GM12878 (cell line): ENCODE results near the gene MYBL2. TPM values are rescaled to one million over a fixed set of nuclear protein-coding genes. Genes with fewer than 3 reads are reported as not detected.
A peak's percentile ranks its signal among the peaks of the same experiment; 100 is the strongest.

Experiments
- ATAC-seq: fragments of 200-7000 bp; cut with Tn5 transposase; 3 replicates; pipeline ENCODE4 v1.9.1; 2020; ENCODE audit warnings: mild to moderate bottlenecking, moderate library complexity
- Bru-seq: library from RNA; stranded (reverse); fragments of 400-500 nt; gene quantifications from one replicate; lab custom pipeline; 2021; lab: Mats Ljungman, UMichigan
- BruChase-seq, 2 experiments: library from RNA; stranded (reverse); fragments of 400-500 nt; gene quantifications; one replicate each; lab custom pipeline; 2021; lab: Mats Ljungman, UMichigan
- BruUV-seq: library from RNA; stranded (reverse); fragments of 400-500 nt; replicated peaks from 2 replicates; lab custom pipeline; 2021; lab: Mats Ljungman, UMichigan
- CTCF ChIA-PET: fragments of 300-600 bp; sonication (Branson Sonifier 250); formaldehyde crosslinking; extraction: SDS; loops from one replicate; lab custom pipeline; 2021; ENCODE audit warnings: inconsistent platforms; lab: Yijun Ruan, JAX
- POLR2A ChIA-PET: fragments of 350-600 bp; formaldehyde crosslinking; extraction: SDS; loops from one replicate; lab custom pipeline; 2021; ENCODE audit warnings: inconsistent platforms; lab: Charles Lee
- RAD21 ChIA-PET: fragments of 300-600 bp; sonication (Branson Sonifier 250); formaldehyde crosslinking; loops from one replicate; lab custom pipeline; 2023; ENCODE audit warnings: antibody characterized with exemption; ENCODE audit not compliant: unreplicated experiment; lab: Charles Lee
- SMC1A ChIA-PET: fragments of 300-600 bp; sonication (Branson Sonifier 250); formaldehyde crosslinking; loops from one replicate; lab custom pipeline; 2023; ENCODE audit not compliant: unreplicated experiment, uncharacterized antibody; lab: Charles Lee
- DNase-seq: peaks from one replicate; pipeline ENCODE4 v3.0.0-alpha.2; 2011; ENCODE audit warnings: low read depth, low spot score
- FAIRE-seq: peaks from 3 replicates; lab custom pipeline; 2011; peaks lifted over from hg19 to GRCh38; lab: Jason Lieb, UNC
- H2AFZ ChIP-seq: 2 replicates; pipeline ENCODE4 v1.6.0; 2011; ENCODE audit warnings: low read depth, low read length, control low read depth; ENCODE audit not compliant: control insufficient read depth
- H3K27ac ChIP-seq: 2 replicates; pipeline ENCODE4 v1.5.1; 2011; ENCODE audit warnings: control low read depth; ENCODE audit not compliant: control insufficient read depth, insufficient read depth
- H3K27me3 ChIP-seq, 2 experiments: replicated peaks in 1 of 2; 2 replicates each; pipeline versions ENCODE4 v1.6.0 to v1.6.1; 2011; ENCODE audit warnings: low read length in 1 of 2; ENCODE audit not compliant: control insufficient read depth in 2 of 2, insufficient read depth in 2 of 2
- H3K36me3 ChIP-seq, 2 experiments: 2 replicates each; pipeline ENCODE4 v1.5.1; 2011; ENCODE audit warnings: low read length in 1 of 2; ENCODE audit not compliant: control insufficient read depth in 2 of 2, insufficient read depth in 2 of 2
- H3K4me1 ChIP-seq: 2 replicates; pipeline ENCODE4 v1.6.1; 2011; ENCODE audit warnings: mild to moderate bottlenecking, low read length, moderate library complexity, mixed read lengths; ENCODE audit not compliant: control insufficient read depth, insufficient read depth
- H3K4me2 ChIP-seq: 2 replicates; pipeline ENCODE4 v1.6.0; 2011; ENCODE audit warnings: control low read depth; ENCODE audit not compliant: control insufficient read depth, insufficient read depth
- H3K4me3 ChIP-seq: fragments of 200-600 bp; sonication (generic); 2 replicates; pipeline ENCODE4 v1.5.1; 2016
- H3K79me2 ChIP-seq: 2 replicates; pipeline ENCODE4 v1.6.0; 2011; ENCODE audit warnings: low read length; ENCODE audit not compliant: control insufficient read depth, insufficient read depth
- H3K9ac ChIP-seq: 2 replicates; pipeline ENCODE4 v1.8.0; 2011; ENCODE audit warnings: low read length, control low read depth, mixed read lengths; ENCODE audit not compliant: control insufficient read depth, insufficient read depth
- H3K9me3 ChIP-seq: replicated peaks from 3 replicates; pipeline ENCODE4 v1.5.1; 2011; ENCODE audit warnings: mild to moderate bottlenecking, low read length; ENCODE audit not compliant: control insufficient read depth, insufficient read depth
- H4K20me1 ChIP-seq: 2 replicates; pipeline ENCODE4 v1.6.0; 2011; ENCODE audit not compliant: control insufficient read depth, insufficient read depth
- BHLHE40 ChIP-seq, 2 experiments: fragments of 450-650 bp in 1 of 2; IDR thresholded peaks; 2 replicates each; pipeline ENCODE4 v1.6.1; 2011 to 2017; ENCODE audit warnings: low read depth in 2 of 2, borderline replicate concordance in 1 of 2, improper control_type of control experiment in 1 of 2, low read length in 1 of 2, mild to moderate bottlenecking in 1 of 2
- CHD2 ChIP-seq: IDR thresholded peaks from 2 replicates; pipeline ENCODE4 v1.6.1; 2011; ENCODE audit warnings: low read depth, low read length, improper control_type of control experiment, borderline replicate concordance
- CHD4 ChIP-seq: fragments of 200-600 bp; sonication (generic); IDR thresholded peaks from 2 replicates; pipeline ENCODE4 v1.6.1; 2016; ENCODE audit warnings: mild to moderate bottlenecking
- CREM ChIP-seq: IDR thresholded peaks from 2 replicates; pipeline ENCODE4 v1.6.1; 2014; ENCODE audit warnings: antibody characterized with exemption, low read depth
- EGR1 ChIP-seq, 2 experiments: IDR thresholded peaks; 1 replicate in 1 of 2; 2 replicates in 1 of 2; pipeline ENCODE4 v1.6.1; 2011 to 2012; ENCODE audit warnings: low read depth in 2 of 2, low read length in 2 of 2, borderline replicate concordance in 1 of 2, mild to moderate bottlenecking in 1 of 2, moderate library complexity in 1 of 2
- IKZF1 ChIP-seq: fragments of 450-650 bp; conservative IDR thresholded peaks from 2 replicates; pipeline ENCODE4 v1.6.1; 2017; ENCODE audit warnings: antibody characterized with exemption, mild to moderate bottlenecking
- MEF2A ChIP-seq: IDR thresholded peaks from 2 replicates; pipeline ENCODE4 v1.6.1; 2011; ENCODE audit warnings: low read depth, mild to moderate bottlenecking, low read length, moderate library complexity; ENCODE audit not compliant: insufficient read depth
- MXI1 ChIP-seq: fragments of 150-350 bp; IDR thresholded peaks from 2 replicates; pipeline ENCODE4 v1.6.1; 2011; ENCODE audit warnings: low read depth, mild to moderate bottlenecking, inconsistent platforms, low read length, improper control_type of control experiment
- NR2C1 ChIP-seq: fragments of 450-650 bp; IDR thresholded peaks from 2 replicates; pipeline ENCODE4 v1.6.1; 2017; ENCODE audit warnings: antibody characterized with exemption, mild to moderate bottlenecking, moderate library complexity
- POLR2A ChIP-seq: IDR thresholded peaks from 2 replicates; pipeline ENCODE4 v1.6.1; 2011; ENCODE audit warnings: low read depth, mild to moderate bottlenecking, low read length
- POU2F2 ChIP-seq: IDR thresholded peaks from 3 replicates; pipeline ENCODE4 v1.6.1; 2011; ENCODE audit warnings: low read depth, mild to moderate bottlenecking, low read length, borderline replicate concordance
- SIN3A ChIP-seq: IDR thresholded peaks from 2 replicates; pipeline ENCODE4 v1.6.1; 2012; ENCODE audit warnings: low read depth, low read length, improper control_type of control experiment
- SUPT20H ChIP-seq: IDR thresholded peaks from 2 replicates; pipeline ENCODE4 v1.6.1; 2011; ENCODE audit warnings: low read depth, mild to moderate bottlenecking, low read length, moderate library complexity, borderline replicate concordance; ENCODE audit not compliant: control insufficient read depth
- TAF1 ChIP-seq: IDR thresholded peaks from 2 replicates; pipeline ENCODE4 v1.6.1; 2011; ENCODE audit warnings: mild to moderate bottlenecking, low read depth, low read length, borderline replicate concordance
- TARDBP ChIP-seq: IDR thresholded peaks from 2 replicates; pipeline ENCODE4 v1.6.1; 2016; ENCODE audit warnings: borderline replicate concordance
- TCF3 ChIP-seq: IDR thresholded peaks from 2 replicates; pipeline ENCODE4 v1.6.1; 2012; ENCODE audit warnings: low read depth, mild to moderate bottlenecking, low read length, borderline replicate concordance; ENCODE audit not compliant: insufficient read depth
- YY1 ChIP-seq: IDR thresholded peaks from 2 replicates; pipeline ENCODE4 v1.6.1; 2011; ENCODE audit warnings: low read depth, mild to moderate bottlenecking, low read length
- WGBS: methylation state at CpG from one replicate; pipeline ENCODE4 v1.1.6; 2016; ENCODE audit warnings: low lambda C conversion rate; ENCODE audit not compliant: insufficient replicate concordance, insufficient coverage; ENCODE audit errors: missing lambda C conversion rate; 5-methylcytosine and 5-hydroxymethylcytosine counted together
- in situ Hi-C: fragments of 300-500 bp; cut with MboI; formaldehyde crosslinking; loops from 9 replicates; pipeline ENCODE4 v1.14.3; 2018; ENCODE audit warnings: mixed read lengths
- intact Hi-C: fragments of 100-400 bp; cut with micrococcal nuclease; formaldehyde crosslinking; loops from one replicate; pipeline ENCODE4 v1.14.2; 2022; ENCODE audit not compliant: unreplicated experiment
- long read RNA-seq, 2 experiments: library from polyadenylated mRNA; unstranded; transcript quantifications; one replicate each; pipeline ENCODE4 v2.0.0, GENCODE V29; 2019 to 2020
- polyA minus RNA-seq, 3 experiments: library from RNA; depleted of rRNA, polyadenylated mRNA; stranded (reverse); fragments of >200 nt; gene quantifications; 2 replicates each; pipeline ENCODE4 v1.2.3, GENCODE V29; 2011
- polyA plus RNA-seq, 11 experiments: library from polyadenylated mRNA; depleted of rRNA in 4 of 11; unstranded in 6 of 11; stranded (reverse) in 5 of 11; fragments of >200 nt; fragmentation: Nextera tagmentation in 4 of 11; fragmentation: Illumina TruSeq in 1 of 11; extraction: Ambion mirVana in 4 of 11; extraction: Trizol in 1 of 11; gene quantifications; 1 replicate in 1 of 11; 2 replicates in 10 of 11; pipeline versions ENCODE4 v1.2.1 to v1.2.3, GENCODE V29; 2011 to 2016; ENCODE audit warnings: inconsistent platforms in 2 of 11, missing spikeins in 2 of 11, low read depth in 1 of 11
- total RNA-seq, 4 experiments: library from RNA; depleted of rRNA in 3 of 4; stranded (reverse); fragments of >200 nt in 3 of 4; fragmentation: Illumina TruSeq in 1 of 4; extraction: Trizol in 1 of 4; gene quantifications; 2 replicates each; pipeline versions ENCODE4 v1.2.1 to v1.2.3, GENCODE V29; 2013 to 2021

Gene MYBL2
- 8.7 and 9.0 TPM in 2 replicates for total RNA-seq (2013; cell fraction: nucleolus; rRNA removed)
- total RNA-seq (2014; rRNA removed) (108 and 138 TPM in 2 replicates), total RNA-seq (2014; rRNA removed; fragmentation: Illumina TruSeq; extraction: Trizol) (50.0 and 63.4 TPM in 2 replicates), total RNA-seq (2021) (175 and 184 TPM in 2 replicates), polyA plus RNA-seq (2011; rRNA removed) (15.5 and 30.7 TPM in 2 replicates), polyA plus RNA-seq (2014; fragmentation: Illumina TruSeq; extraction: Trizol) (54.2 and 122 TPM in 2 replicates), polyA plus RNA-seq (2014; fragmentation: Nextera tagmentation; extraction: Ambion mirVana) (10 to 100 TPM in 1 of 2 experiments, 1 to 10 TPM in 1; 4.5 to 10.3 TPM), polyA plus RNA-seq (2014; rRNA removed) (85.1 and 106 TPM in 2 replicates), polyA plus RNA-seq (2016; fragmentation: Nextera tagmentation; extraction: Ambion mirVana) (100 to 1,000 TPM in 1 of 2 experiments, 10 to 100 TPM in 1; 44.1 to 213 TPM), polyA minus RNA-seq (2011; rRNA and poly(A)+ RNA removed) (31.9 and 48.8 TPM in 2 replicates), Bru-seq, nascent RNA (percentile 60 among the genes with signal in this experiment), BruChase-seq, experiment 1, labeled RNA remaining after a 6-hour chase (percentile 62 among the genes with signal in this experiment), BruChase-seq, experiment 2, labeled RNA remaining after a 2-hour chase (percentile 61 among the genes with signal in this experiment)
- 28.3 TPM for polyA plus RNA-seq (2011; ENCODE audit: low read depth)
- polyA plus RNA-seq (2011; cell fraction: cytosol; rRNA removed), result 62.6 and 64.0 TPM in 2 replicates
- 35.1 and 48.5 TPM in 2 replicates for polyA plus RNA-seq (2011; cell fraction: nucleus; rRNA removed)
- polyA plus RNA-seq (2012), result 62.9 and 63.9 TPM in 2 replicates
- 40.2 and 54.4 TPM in 2 replicates for polyA minus RNA-seq (2011; cell fraction: cytosol; rRNA and poly(A)+ RNA removed)
- 9.1 and 17.0 TPM in 2 replicates for polyA minus RNA-seq (2011; cell fraction: nucleus; rRNA and poly(A)+ RNA removed)
- long read RNA-seq, experiment 1, partial matches to known transcripts, result 44 of 48 reads
- long read RNA-seq, experiment 1, other reads (novel, unspliced or antisense), result 2 of 48 reads
- long read RNA-seq, experiment 2, partial matches to known transcripts, result 37 of 41 reads
- long read RNA-seq, experiment 2, other reads (novel, unspliced or antisense), result 3 of 41 reads

DNA sequence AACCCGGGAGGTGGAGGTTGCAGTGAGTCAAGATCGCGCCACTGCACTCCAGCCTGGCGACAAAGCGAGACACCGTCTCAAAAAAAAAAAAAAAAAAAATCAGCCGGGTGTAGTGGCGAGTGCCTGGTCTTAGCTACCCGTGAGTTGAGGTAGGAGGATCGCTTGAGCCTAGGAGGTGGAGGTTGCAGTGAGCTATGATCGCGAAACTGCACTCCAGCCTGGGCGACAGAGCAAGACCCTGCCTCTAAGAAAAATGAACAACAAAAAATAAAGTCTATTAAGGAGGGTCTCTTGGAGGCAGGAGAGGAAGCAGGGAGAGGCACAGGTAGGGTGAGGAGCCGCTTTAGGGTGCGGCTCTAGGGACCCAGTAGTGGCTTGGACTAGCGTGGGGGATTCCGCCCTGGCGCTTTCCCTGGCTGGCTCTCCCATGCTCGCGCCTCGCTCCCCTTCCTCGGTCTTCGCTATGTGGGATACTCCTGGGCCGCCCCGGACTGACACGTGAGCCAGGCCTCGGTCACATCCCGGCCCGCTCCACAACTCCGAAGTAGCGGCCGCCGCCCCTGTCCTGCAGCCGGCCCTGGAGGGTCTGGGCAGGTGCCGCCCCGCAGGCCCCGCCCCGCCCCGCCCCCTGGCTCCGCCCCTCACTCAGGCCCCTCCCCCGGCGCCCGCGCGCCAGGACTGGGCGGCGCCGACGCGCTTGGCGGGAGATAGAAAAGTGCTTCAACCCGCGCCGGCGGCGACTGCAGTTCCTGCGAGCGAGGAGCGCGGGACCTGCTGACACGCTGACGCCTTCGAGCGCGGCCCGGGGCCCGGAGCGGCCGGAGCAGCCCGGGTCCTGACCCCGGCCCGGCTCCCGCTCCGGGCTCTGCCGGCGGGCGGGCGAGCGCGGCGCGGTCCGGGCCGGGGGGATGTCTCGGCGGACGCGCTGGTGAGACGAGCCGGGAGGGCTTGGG lies at the start of gene MYBL2:
Gene MYBL2, plus strand, starts transcription at position 739 of the 953 bp plus-strand sequence. Its CDS starts 170 bp downstream, at position 909.
- BruUV-seq, result no TSS peak
- ChIA-PET CTCF (no interaction called here), POLR2A (no interaction called here), RAD21 (interaction anchor here (0.7 kb wide), 1 partner anchor 425 kb away, joined by 3 read pairs; no protein-coding TSS in a partner anchor), SMC1A (interaction anchor here (1.0 kb wide), 1 partner anchor 14 kb away, joined by 3 read pairs; no protein-coding TSS in a partner anchor)
- Histone ChIP-seq H3K4me1 (peaks cover 18% of the 10 kb centered on the region), H3K4me2 (peak within 1 kb of the TSS; percentile 85), H3K27me3 (no peaks in the 10 kb centered on the region), H3K27ac (peak within 1 kb of the TSS; percentile 70), H3K79me2 (peaks cover 29% of the 10 kb centered on the region), H3K36me3 (0 out of 4 replicates have a peak, but pooled peaks cover 0 to 2% of the 10 kb centered on the region in 2 experiments), H2AFZ (peak within 1 kb of the TSS; percentile 83), H3K9me3 (no peaks in the 10 kb centered on the region), H3K4me3 (peak within 1 kb of the TSS; percentile 94), H3K9ac (peak within 1 kb of the TSS; percentile 86), H4K20me1 (no peaks in the 10 kb centered on the region)
- FAIRE-seq, result no peak
- DNase-seq, result no peak
- ATAC-seq, result peak; percentile 89
- intact Hi-C loops, result no loop called here
- in situ Hi-C loops, result no loop called here
- 7% methylated on average over 55 of the region's 90 CpGs for WGBS
- peak; percentile 22; the same call in 1 of the 2 replicates for TF ChIP-seq YY1
- peak; percentile 57; the same call in 1 of the 2 replicates for TF ChIP-seq TAF1
- peak; percentile 88 for TF ChIP-seq POLR2A
- no peak for TF ChIP-seq SUPT20H
- peak in 1 of 2 experiments; percentile 27; a peak in 1 of 3 replicates for TF ChIP-seq EGR1 (IDR thresholded peaks at IDR 0.05; ENCODE audit: borderline replicate concordance in 1 of 2, low read depth in 2 of 2, low read length in 2 of 2)
- no peak for TF ChIP-seq CHD4
- TF ChIP-seq SIN3A, result peak; percentile 99
- no peak for TF ChIP-seq CHD2
- no peak for TF ChIP-seq MEF2A
- peak; percentile 96 for TF ChIP-seq MXI1
- TF ChIP-seq TCF3, result no peak
- peak; percentile 72 for TF ChIP-seq CREM
- peak; percentile 39; the same call in 1 of the 2 replicates for TF ChIP-seq IKZF1
- no peak for TF ChIP-seq NR2C1
- TF ChIP-seq POU2F2, result peak; percentile 64; the same call in 2 of the 3 replicates
- peak in 1 of 2 experiments; percentile 80; a peak in 2 of 4 replicates for TF ChIP-seq BHLHE40 (IDR thresholded peaks at IDR 0.05; ENCODE audit: borderline replicate concordance in 1 of 2, low read depth in 2 of 2, low read length in 1 of 2)
- TF ChIP-seq TARDBP, result no peak
